PFSK-1 (cell line): Measurements from ENCODE around the gene ESRRA.

Experiments
- FOXP2 ChIP-seq: optimal IDR thresholded peaks from 2 replicates; pipeline ENCODE3; 2011; ENCODE audit warnings: borderline replicate concordance, control low read depth, inconsistent platforms; ENCODE audit not compliant: insufficient read depth; ENCODE audit errors: extremely low read length, extremely low read depth
- POLR2AphosphoS5 ChIP-seq: IDR thresholded peaks from 2 replicates; pipeline ENCODE4 v1.6.1; 2012; ENCODE audit warnings: low read depth, mild to moderate bottlenecking, control low read depth, low read length, moderate library complexity
- REST ChIP-seq, 2 experiments: IDR thresholded peaks; 2 replicates each; pipeline versions ENCODE4 v1.6.1 to v1.8.0; 2011 to 2012; ENCODE audit warnings: low read depth in 2 of 2, low read length in 2 of 2, control low read depth in 1 of 2, inconsistent platforms in 1 of 2, mild to moderate bottlenecking in 1 of 2, moderate library complexity in 1 of 2; ENCODE audit not compliant: insufficient read depth in 1 of 2
- SIN3A ChIP-seq: IDR thresholded peaks from 2 replicates; pipeline ENCODE4 v1.6.1; 2012; ENCODE audit warnings: mild to moderate bottlenecking, low read length, moderate library complexity, borderline replicate concordance; ENCODE audit not compliant: insufficient read depth
- TAF1 ChIP-seq: IDR thresholded peaks from 2 replicates; pipeline ENCODE4 v1.6.1; 2012; ENCODE audit warnings: low read length, control low read depth, borderline replicate concordance; ENCODE audit not compliant: insufficient read depth

Gene ESRRA

GRCh38 chr11:64322925-64323260 is 17.6 kb downstream of the ESRRA start:
- TF ChIP-seq POLR2AphosphoS5 (no peak), TAF1 (no peak), SIN3A (no peak), REST (IDR thresholded peaks at IDR 0.05; ENCODE audit: insufficient read depth in 1 of 2, low read depth in 2 of 2, low read length in 2 of 2) (no peak), FOXP2 (no peak)

- TF ChIP-seq SIN3A (no peak), FOXP2 (no peak), TAF1 (no peak), REST (IDR thresholded peaks at IDR 0.05; ENCODE audit: insufficient read depth in 1 of 2, low read depth in 2 of 2, low read length in 2 of 2) (no peak), POLR2AphosphoS5 (no peak)
Observed at GRCh38 chr11:64323373-64323772, 18.0 kb downstream of the ESRRA start.

GRCh38 chr11:64324692-64325469 is 19.6 kb downstream of the ESRRA start:
- TF ChIP-seq POLR2AphosphoS5: no peak
- TF ChIP-seq FOXP2: no peak
- no peak for TF ChIP-seq TAF1
- no peak for TF ChIP-seq SIN3A

GRCh38 chr11:64327375-64327774 is 22.1 kb downstream of the ESRRA start:
- TF ChIP-seq TAF1 (no peak), FOXP2 (no peak), SIN3A (no peak), POLR2AphosphoS5 (no peak), REST (IDR thresholded peaks at IDR 0.05; ENCODE audit: insufficient read depth in 1 of 2, low read depth in 2 of 2, low read length in 2 of 2) (no peak)

GRCh38 chr11:64327993-64328392 is 22.7 kb downstream of the ESRRA start:
- TF ChIP-seq POLR2AphosphoS5 (no peak), REST (IDR thresholded peaks at IDR 0.05; ENCODE audit: insufficient read depth in 1 of 2, low read depth in 2 of 2, low read length in 2 of 2) (no peak), FOXP2 (no peak), TAF1 (no peak)
